ENCODE results near the gene HMOX1.

Gene HMOX1, protein sequence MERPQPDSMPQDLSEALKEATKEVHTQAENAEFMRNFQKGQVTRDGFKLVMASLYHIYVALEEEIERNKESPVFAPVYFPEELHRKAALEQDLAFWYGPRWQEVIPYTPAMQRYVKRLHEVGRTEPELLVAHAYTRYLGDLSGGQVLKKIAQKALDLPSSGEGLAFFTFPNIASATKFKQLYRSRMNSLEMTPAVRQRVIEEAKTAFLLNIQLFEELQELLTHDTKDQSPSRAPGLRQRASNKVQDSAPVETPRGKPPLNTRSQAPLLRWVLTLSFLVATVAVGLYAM

DNA sequence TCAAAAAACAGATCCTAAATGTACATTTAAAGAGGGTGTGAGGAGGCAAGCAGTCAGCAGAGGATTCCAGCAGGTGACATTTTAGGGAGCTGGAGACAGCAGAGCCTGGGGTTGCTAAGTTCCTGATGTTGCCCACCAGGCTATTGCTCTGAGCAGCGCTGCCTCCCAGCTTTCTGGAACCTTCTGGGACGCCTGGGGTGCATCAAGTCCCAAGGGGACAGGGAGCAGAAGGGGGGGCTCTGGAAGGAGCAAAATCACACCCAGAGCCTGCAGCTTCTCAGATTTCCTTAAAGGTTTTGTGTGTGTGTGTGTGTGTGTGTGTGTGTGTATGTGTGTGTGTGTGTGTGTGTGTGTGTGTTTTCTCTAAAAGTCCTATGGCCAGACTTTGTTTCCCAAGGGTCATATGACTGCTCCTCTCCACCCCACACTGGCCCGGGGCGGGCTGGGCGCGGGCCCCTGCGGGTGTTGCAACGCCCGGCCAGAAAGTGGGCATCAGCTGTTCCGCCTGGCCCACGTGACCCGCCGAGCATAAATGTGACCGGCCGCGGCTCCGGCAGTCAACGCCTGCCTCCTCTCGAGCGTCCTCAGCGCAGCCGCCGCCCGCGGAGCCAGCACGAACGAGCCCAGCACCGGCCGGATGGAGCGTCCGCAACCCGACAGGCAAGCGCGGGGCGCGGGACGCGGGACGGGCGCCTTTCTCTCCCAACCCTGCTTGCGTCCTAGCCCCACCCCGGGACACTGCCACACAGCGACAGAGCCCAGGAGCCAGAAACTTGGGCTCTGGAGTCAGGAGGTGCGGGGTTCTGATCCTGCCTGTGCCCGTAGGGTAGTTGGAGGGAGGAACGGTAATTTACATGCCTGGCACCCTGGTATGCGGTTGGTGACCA lies at the start of gene HMOX1:
HMOX1 (plus strand) TSS at position 560 of the 887 bp plus-strand sequence; CDS start at position 638, 78 bp downstream.
- Histone ChIP-seq H3K9me3 (ENCODE audit: severe bottlenecking) (no peaks in the 10 kb centered on the region), H3K27me3 (ENCODE audit: insufficient read depth, poor library complexity, severe bottlenecking) (no peaks in the 10 kb centered on the region), H3K4me3 (ENCODE audit: severe bottlenecking) (peak within 1 kb of the TSS; percentile 36), H3K36me3 (ENCODE audit: low read depth) (no peaks in the 10 kb centered on the region), H3K4me1 (ENCODE audit: insufficient read depth, poor library complexity, severe bottlenecking) (peaks cover 9% of the 10 kb centered on the region), H3K27ac (ENCODE audit: poor library complexity, severe bottlenecking) (no peak within 1 kb of the TSS)
- DNase-seq (ENCODE audit: low spot score) = peak; percentile 80
- ATAC-seq (ENCODE audit: low read depth) = peak; percentile 85
- TF ChIP-seq, protein P1, sequence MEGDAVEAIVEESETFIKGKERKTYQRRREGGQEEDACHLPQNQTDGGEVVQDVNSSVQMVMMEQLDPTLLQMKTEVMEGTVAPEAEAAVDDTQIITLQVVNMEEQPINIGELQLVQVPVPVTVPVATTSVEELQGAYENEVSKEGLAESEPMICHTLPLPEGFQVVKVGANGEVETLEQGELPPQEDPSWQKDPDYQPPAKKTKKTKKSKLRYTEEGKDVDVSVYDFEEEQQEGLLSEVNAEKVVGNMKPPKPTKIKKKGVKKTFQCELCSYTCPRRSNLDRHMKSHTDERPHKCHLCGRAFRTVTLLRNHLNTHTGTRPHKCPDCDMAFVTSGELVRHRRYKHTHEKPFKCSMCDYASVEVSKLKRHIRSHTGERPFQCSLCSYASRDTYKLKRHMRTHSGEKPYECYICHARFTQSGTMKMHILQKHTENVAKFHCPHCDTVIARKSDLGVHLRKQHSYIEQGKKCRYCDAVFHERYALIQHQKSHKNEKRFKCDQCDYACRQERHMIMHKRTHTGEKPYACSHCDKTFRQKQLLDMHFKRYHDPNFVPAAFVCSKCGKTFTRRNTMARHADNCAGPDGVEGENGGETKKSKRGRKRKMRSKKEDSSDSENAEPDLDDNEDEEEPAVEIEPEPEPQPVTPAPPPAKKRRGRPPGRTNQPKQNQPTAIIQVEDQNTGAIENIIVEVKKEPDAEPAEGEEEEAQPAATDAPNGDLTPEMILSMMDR (IDR thresholded peaks at IDR 0.05; ENCODE audit: poor library complexity, severe bottlenecking) = peak; percentile 32

DNA sequence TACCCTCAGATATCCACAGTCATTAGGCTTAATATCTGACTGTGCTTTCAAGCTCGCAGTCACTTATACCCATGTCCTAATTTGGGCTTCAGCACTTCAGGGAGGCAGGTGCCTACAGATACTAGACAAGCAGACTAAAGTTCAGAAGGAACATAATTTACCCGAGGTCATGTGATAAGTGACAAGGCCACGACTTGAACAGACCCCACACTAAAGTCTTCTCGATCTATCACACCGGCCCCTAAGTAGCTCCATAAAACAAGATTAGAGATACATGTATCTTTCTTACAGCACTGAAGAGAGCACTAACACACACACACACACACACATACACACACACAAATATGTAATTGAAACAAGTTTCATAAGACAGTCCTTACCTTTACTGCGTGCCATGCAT lies 48.6 kb upstream of the HMOX1 start:
- Histone ChIP-seq H3K27ac (ENCODE audit: poor library complexity, severe bottlenecking) (no peak overlapping the region), H3K9me3 (ENCODE audit: severe bottlenecking) (no peaks in the 10 kb centered on the region), H3K36me3 (ENCODE audit: low read depth) (peaks cover 9% of the 10 kb centered on the region; the same call in 1 of the 2 replicates), H3K4me1 (ENCODE audit: insufficient read depth, poor library complexity, severe bottlenecking) (no peaks in the 10 kb centered on the region), H3K27me3 (ENCODE audit: insufficient read depth, poor library complexity, severe bottlenecking) (no peaks in the 10 kb centered on the region), H3K4me3 (ENCODE audit: severe bottlenecking) (no peak overlapping the region)
- TF ChIP-seq, protein P1 (IDR thresholded peaks at IDR 0.05; ENCODE audit: poor library complexity, severe bottlenecking) = no peak
- DNase-seq (ENCODE audit: low spot score) (no peak), ATAC-seq (ENCODE audit: low read depth) (no peak)

DNA sequence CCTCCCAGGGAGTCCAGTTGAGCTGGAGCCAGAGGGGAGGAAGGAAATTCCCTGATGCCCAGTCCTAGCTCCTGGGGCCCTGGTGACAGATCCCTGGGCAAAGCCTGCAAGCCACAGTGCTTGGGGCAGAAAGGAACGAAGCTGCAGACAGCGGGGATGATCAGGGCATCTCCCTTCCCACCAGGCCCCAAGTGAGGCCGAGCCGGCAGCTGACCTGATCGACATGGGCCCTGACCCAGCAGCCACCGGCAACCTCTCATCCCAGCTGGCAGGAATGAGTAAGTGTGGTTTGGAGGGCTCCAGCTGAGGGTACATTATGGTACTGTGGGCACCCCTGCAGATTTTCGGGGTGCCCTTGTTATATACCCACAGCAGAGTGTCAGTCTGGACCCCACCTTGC lies 47.7 kb upstream of the HMOX1 start:
- no peaks in the 10 kb centered on the region for H3K9me3 ChIP-seq (ENCODE audit: severe bottlenecking)
- ATAC-seq (ENCODE audit: low read depth) (no peak), DNase-seq (ENCODE audit: low spot score) (no peak)
- no peaks in the 10 kb centered on the region for H3K4me1 ChIP-seq (ENCODE audit: insufficient read depth, poor library complexity, severe bottlenecking)
- H3K36me3 ChIP-seq (ENCODE audit: low read depth) = peaks cover 6% of the 10 kb centered on the region; the same call in 1 of the 2 replicates
- H3K27ac ChIP-seq (ENCODE audit: poor library complexity, severe bottlenecking) = no peak overlapping the region
- H3K27me3 ChIP-seq (ENCODE audit: insufficient read depth, poor library complexity, severe bottlenecking) = no peaks in the 10 kb centered on the region
- TF ChIP-seq, protein P1 (IDR thresholded peaks at IDR 0.05; ENCODE audit: poor library complexity, severe bottlenecking) = no peak
- no peak overlapping the region for H3K4me3 ChIP-seq (ENCODE audit: severe bottlenecking)

- no peaks in the 10 kb centered on the region for H3K27me3 ChIP-seq (ENCODE audit: insufficient read depth, poor library complexity, severe bottlenecking)
- H3K9me3 ChIP-seq (ENCODE audit: severe bottlenecking) = no peaks in the 10 kb centered on the region
- DNase-seq (ENCODE audit: low spot score) = no peak
- H3K4me1 ChIP-seq (ENCODE audit: insufficient read depth, poor library complexity, severe bottlenecking) = no peaks in the 10 kb centered on the region
- TF ChIP-seq, protein P1 (IDR thresholded peaks at IDR 0.05; ENCODE audit: poor library complexity, severe bottlenecking) = no peak
- H3K27ac ChIP-seq (ENCODE audit: poor library complexity, severe bottlenecking) = no peak overlapping the region
- H3K36me3 ChIP-seq (ENCODE audit: low read depth) = peaks cover 6% of the 10 kb centered on the region; the same call in 1 of the 2 replicates
- no peak for ATAC-seq (ENCODE audit: low read depth)
- H3K4me3 ChIP-seq (ENCODE audit: severe bottlenecking) = no peak overlapping the region
Observed at GRCh38 chr22:35334004-35334403, 46.9 kb upstream of the HMOX1 start.

Data from RWPE2 (cell line).